Kidney (tissue), 14 donors: ENCODE data around the gene ADIPOR2. TPM values are rescaled to one million over a fixed set of nuclear protein-coding genes. Genes with fewer than 3 reads are reported as not detected.

Experiments used
- DNase-seq, 5 donors: peaks; one replicate each; pipeline ENCODE4 v3.0.0-alpha.2; 2013 to 2020
- FAIRE-seq: peaks from 2 replicates; lab custom pipeline; 2012; peaks lifted over from hg19 to GRCh38; lab: Jason Lieb, UNC
- H3K27ac ChIP-seq, 2 donors: one replicate each; pipeline ENCODE4 v1.7.0; 2013; ENCODE audit warnings: low read depth in 2 of 2, low read length in 2 of 2, inconsistent platforms in 1 of 2
- H3K27me3 ChIP-seq: one replicate; pipeline ENCODE4 v1.7.1; 2013; ENCODE audit warnings: low read length, inconsistent platforms; ENCODE audit not compliant: control insufficient read depth, insufficient read depth
- H3K36me3 ChIP-seq, 3 donors: one replicate each; pipeline versions ENCODE4 v1.7.0 to v1.7.1; 2013; ENCODE audit warnings: low read length in 3 of 3, control low read depth in 1 of 3, inconsistent platforms in 1 of 3; ENCODE audit not compliant: insufficient read depth in 3 of 3, control insufficient read depth in 2 of 3
- H3K4me1 ChIP-seq, 3 donors: one replicate each; pipeline versions ENCODE4 v1.7.0 to v1.7.1; 2013; ENCODE audit warnings: low read length in 3 of 3, inconsistent platforms in 1 of 3, low read depth in 1 of 3; ENCODE audit not compliant: control insufficient read depth in 2 of 3, insufficient read depth in 2 of 3
- H3K4me3 ChIP-seq, 3 donors: one replicate each; pipeline versions ENCODE4 v1.7.0 to v1.8.1; 2013; ENCODE audit warnings: low read length in 3 of 3, control low read depth in 1 of 3, inconsistent platforms in 1 of 3
- H3K9ac ChIP-seq, 3 donors: one replicate each; pipeline versions ENCODE4 v1.7.0 to v1.7.1; 2013; ENCODE audit warnings: low read length in 3 of 3, control low read depth in 1 of 3, inconsistent platforms in 1 of 3
- H3K9me3 ChIP-seq, 3 donors: one replicate each; pipeline versions ENCODE4 v1.7.0 to v1.7.1; 2013; ENCODE audit warnings: low read length in 3 of 3, control low read depth in 1 of 3, inconsistent platforms in 1 of 3; ENCODE audit not compliant: control insufficient read depth in 2 of 3, insufficient read depth in 1 of 3
- intact Hi-C: fragments of 100-400 bp; cut with DNase I; formaldehyde crosslinking; loops from one replicate; pipeline ENCODE4 v1.11.1; 2022
- polyA plus RNA-seq: library from polyadenylated mRNA; stranded (reverse); fragments of 350-450 nt; fragmentation: Illumina TruSeq; extraction: RNeasy Lipid Tissue Mini Kit (QIAGEN cat#74804); gene quantifications from one replicate; pipeline ENCODE4 v1.2.3, GENCODE V29; 2014; ENCODE audit warnings: low read depth, low replicate concordance; ENCODE audit not compliant: insufficient read depth
- total RNA-seq: library from RNA; stranded (reverse); fragmentation: NEBNext Ultra II Directional; extraction: Animal tissue kit (Norgen Biotek cat#: 25700); gene quantifications from one replicate; pipeline ENCODE4 v1.2.1, GENCODE V29; 2021
- TF ChIP-seq, protein P1 (sequence below): IDR thresholded peaks from 3 replicates; pipeline ENCODE4 v1.5.1; 2012; ENCODE audit warnings: mild to moderate bottlenecking, moderate library complexity, borderline replicate concordance; ENCODE audit not compliant: insufficient read depth; ENCODE audit errors: extremely low read depth
- donor health status: control.
- donor health status: control.
- donor health status: control.
- donor health status: control.
- donor health status: control.
- donor health status: DM: yes; HTN: yes; CAD: no.
- donor health status: Normal renal cell carcinoma (clear cell type).

ADIPOR2 gene
- total and polyA plus RNA-seq, 2 donors from 2014 or later, result 26.7 to 50.0 TPM

DNA sequence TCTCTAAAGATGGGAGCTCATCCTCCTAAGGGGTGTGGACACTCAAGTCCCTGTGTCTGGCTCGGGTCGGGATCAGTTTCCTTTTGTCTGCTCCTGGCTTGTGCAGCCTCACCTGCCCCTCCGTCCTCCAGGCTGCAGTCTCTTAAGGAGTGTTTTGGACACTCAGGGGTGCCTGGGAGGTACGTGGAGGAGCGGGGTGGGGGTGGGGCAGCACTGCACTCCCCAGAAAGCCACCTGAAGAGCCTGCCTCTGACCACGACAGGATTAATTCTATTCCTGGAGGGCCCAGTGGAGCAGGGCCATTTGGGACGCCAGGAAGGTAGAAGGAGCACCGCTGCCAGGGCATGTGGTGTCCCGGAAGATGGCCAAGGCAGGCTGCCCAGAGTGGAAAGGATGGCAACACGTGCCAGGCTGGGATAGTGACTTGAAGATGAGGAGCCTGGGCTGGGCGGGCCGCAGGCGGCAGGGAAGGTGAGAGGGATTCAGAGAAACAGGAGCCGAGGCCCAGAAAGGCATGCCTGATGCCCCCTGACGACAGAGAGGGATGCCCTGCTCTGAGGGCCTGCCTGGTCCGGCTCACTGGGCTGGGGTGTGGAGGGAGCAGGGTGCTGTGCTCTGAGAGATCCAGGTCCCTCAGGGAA is 114.7 kb downstream of the ADIPOR2 start:
- no peaks in the 10 kb centered on the region for H3K9me3 ChIP-seq
- intact Hi-C loops, result no loop called here
- DNase-seq (peak in 2 of 5 donors; percentile 43 to 48), FAIRE-seq (no peak)
- H3K36me3 ChIP-seq, result no peaks in the 10 kb centered on the region
- no peak overlapping the region for H3K9ac ChIP-seq
- H3K27me3 ChIP-seq, result no peaks in the 10 kb centered on the region
- TF ChIP-seq, protein P1, sequence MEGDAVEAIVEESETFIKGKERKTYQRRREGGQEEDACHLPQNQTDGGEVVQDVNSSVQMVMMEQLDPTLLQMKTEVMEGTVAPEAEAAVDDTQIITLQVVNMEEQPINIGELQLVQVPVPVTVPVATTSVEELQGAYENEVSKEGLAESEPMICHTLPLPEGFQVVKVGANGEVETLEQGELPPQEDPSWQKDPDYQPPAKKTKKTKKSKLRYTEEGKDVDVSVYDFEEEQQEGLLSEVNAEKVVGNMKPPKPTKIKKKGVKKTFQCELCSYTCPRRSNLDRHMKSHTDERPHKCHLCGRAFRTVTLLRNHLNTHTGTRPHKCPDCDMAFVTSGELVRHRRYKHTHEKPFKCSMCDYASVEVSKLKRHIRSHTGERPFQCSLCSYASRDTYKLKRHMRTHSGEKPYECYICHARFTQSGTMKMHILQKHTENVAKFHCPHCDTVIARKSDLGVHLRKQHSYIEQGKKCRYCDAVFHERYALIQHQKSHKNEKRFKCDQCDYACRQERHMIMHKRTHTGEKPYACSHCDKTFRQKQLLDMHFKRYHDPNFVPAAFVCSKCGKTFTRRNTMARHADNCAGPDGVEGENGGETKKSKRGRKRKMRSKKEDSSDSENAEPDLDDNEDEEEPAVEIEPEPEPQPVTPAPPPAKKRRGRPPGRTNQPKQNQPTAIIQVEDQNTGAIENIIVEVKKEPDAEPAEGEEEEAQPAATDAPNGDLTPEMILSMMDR, result no peak
- H3K27ac ChIP-seq, result no peak overlapping the region
- no peak overlapping the region for H3K4me3 ChIP-seq
- peaks cover 0 to 2% (median 0%) of the 10 kb centered on the region in 3 donors for H3K4me1 ChIP-seq

DNA sequence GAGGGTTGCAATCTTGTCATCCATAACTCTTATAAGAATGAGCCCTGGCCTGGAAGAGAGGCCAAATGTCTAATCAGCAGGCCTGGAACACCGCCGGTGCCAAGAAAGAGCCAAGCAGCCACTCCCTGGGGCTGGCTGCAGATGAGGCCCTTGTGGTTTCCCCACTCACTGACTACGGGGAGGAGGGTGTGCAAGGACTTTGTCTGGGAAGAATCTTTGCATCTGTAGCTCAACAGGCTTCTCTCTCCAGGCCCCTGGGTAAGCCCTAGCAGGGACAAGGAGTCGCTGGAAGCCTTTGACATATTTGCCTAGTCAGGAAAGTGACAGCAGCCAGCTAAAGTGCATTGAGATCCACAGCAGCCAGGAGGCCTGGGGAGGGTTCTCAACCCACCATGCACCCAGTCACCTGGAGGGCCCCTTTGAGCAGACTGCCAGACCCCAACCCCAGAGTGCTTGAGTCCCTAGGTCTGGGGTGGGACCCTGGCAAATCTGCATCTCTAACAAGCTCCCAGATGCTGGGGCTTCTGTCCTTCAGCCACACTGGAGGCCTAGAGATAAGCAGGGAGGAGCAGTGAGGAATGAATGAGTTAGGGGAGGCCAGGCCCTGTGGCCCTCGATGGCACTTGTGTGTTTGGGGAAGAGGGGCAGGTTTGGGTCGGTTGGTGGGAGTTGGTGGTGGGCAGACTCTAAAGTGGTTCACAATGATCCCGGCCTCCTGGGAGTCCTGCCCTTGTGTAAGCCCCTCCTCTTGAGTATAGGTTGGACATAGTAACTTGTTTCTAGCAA is 115.6 kb downstream of the ADIPOR2 start:
- FAIRE-seq (no peak), DNase-seq (peak in 2 of 5 donors; percentile 27 to 55)
- intact Hi-C loops, result no loop called here

DNA sequence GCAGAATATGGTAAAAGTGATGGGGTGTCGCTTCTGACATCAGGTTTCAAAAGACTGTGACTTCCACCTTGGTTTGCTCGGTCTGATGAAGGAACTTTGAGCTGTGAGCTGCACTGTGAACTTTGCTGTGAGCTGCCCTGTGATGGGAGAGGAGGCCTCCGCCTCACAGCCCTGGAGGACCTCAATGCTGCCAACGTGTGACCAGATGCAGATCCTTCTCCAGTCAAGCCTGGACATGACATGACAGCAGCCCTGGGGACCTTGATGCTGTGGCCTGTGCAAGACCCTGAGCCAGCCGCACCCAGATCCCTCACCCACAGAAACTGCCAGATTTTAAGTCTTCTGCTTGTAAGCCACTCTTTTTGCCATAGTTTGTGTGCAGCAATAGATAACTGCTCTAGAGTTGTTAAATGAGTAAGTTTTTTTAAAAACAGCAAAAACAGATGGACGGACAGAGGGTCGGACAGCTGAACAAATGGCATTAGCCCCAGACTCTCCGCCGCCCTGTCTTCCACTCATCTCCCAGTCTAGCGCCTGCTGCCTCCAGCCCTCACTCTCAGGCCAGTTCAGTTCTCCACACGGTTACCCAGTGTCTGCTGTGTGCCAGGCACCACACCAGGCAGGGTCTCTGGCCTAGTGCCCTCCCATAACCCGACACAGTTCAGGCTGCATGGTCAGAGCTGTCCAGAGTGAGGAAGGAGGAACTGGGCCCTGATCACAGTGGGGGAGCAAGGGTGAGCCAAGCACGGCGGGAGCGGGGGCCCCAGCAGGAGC is 116.4 kb downstream of the ADIPOR2 start:
- Histone ChIP-seq H3K27ac (no peak overlapping the region), H3K27me3 (no peaks in the 10 kb centered on the region), H3K36me3 (no peaks in the 10 kb centered on the region), H3K4me3 (no peak overlapping the region), H3K4me1 (peaks cover 0 to 2% (median 0%) of the 10 kb centered on the region in 3 donors), H3K9me3 (no peaks in the 10 kb centered on the region), H3K9ac (no peak overlapping the region)
- DNase-seq, result peak in 1 of 5 donors; percentile 38
- TF ChIP-seq, protein P1, result no peak
- intact Hi-C loops, result no loop called here
- FAIRE-seq, result no peak

More for the DNA sequence above, 115.6 kb downstream of the ADIPOR2 start:
- no peaks in the 10 kb centered on the region for H3K9me3 ChIP-seq
- TF ChIP-seq, protein P1, result no peak
- H3K27ac ChIP-seq, result no peak overlapping the region
- no peaks in the 10 kb centered on the region for H3K27me3 ChIP-seq
- H3K4me3 ChIP-seq, result no peak overlapping the region
- H3K4me1 ChIP-seq, result peaks cover 0 to 2% (median 0%) of the 10 kb centered on the region in 3 donors
- no peaks in the 10 kb centered on the region for H3K36me3 ChIP-seq
- H3K9ac ChIP-seq, result no peak overlapping the region
